GM12891 (cell line): ENCODE measurements around the gene SCGB3A2.

Source experiments
- POLR2A ChIP-seq: IDR thresholded peaks from 2 replicates; pipeline ENCODE4 v1.6.1; 2011; ENCODE audit warnings: low read depth, low read length, control low read depth
- TAF1 ChIP-seq: IDR thresholded peaks from 2 replicates; pipeline ENCODE4 v1.6.1; 2011; ENCODE audit warnings: low read depth, low read length, control low read depth

GRCh38 chr5:147874910-147875367 lies 3.6 kb upstream of the SCGB3A2 start:
- TF ChIP-seq POLR2A (no peak), TAF1 (no peak)
